KMS-11 (cell line): ENCODE measurements around the gene SYNDIG1.
"Not testable (repeated sequence)": the region's sequence is repeated elsewhere in the genome, so short reads cannot be mapped to it uniquely, and the experiment has no call there.

Experiments used
- H2AFZ ChIP-seq: fragments of 200-600 bp; sonication (generic); 2 replicates; pipeline ENCODE4 v1.6.1; 2016; ENCODE audit warnings: antibody characterized with exemption, mixed run types, low read depth
- H3K27ac ChIP-seq: fragments of 200-600 bp; sonication (generic); 2 replicates; pipeline ENCODE4 v1.6.1; 2016; ENCODE audit warnings: mild to moderate bottlenecking, mixed run types
- H3K27me3 ChIP-seq: fragments of 200-600 bp; sonication (generic); 2 replicates; pipeline ENCODE4 v1.6.1; 2017; ENCODE audit warnings: mild to moderate bottlenecking, low read depth, mixed run types, moderate library complexity; ENCODE audit not compliant: insufficient read depth
- H3K36me3 ChIP-seq: fragments of 200-600 bp; sonication (generic); 2 replicates; pipeline ENCODE4 v1.6.1; 2017; ENCODE audit warnings: mild to moderate bottlenecking, mixed run types; ENCODE audit not compliant: insufficient read depth
- H3K4me1 ChIP-seq: fragments of 200-600 bp; sonication (generic); 2 replicates; pipeline ENCODE4 v1.6.1; 2016; ENCODE audit warnings: mild to moderate bottlenecking, low read depth, mixed run types; ENCODE audit not compliant: poor library complexity, severe bottlenecking
- H3K4me2 ChIP-seq: fragments of 200-600 bp; sonication (generic); 2 replicates; pipeline ENCODE4 v1.7.0; 2016; ENCODE audit warnings: mild to moderate bottlenecking, mixed run types
- H3K4me3 ChIP-seq: fragments of 200-600 bp; sonication (generic); IDR thresholded peaks from 2 replicates; pipeline ENCODE4 v1.6.1; 2017; ENCODE audit warnings: low read depth, low read length, mixed read lengths; ENCODE audit not compliant: insufficient read depth
- H3K79me2 ChIP-seq: fragments of 200-600 bp; sonication (generic); 2 replicates; pipeline ENCODE4 v1.6.1; 2016; ENCODE audit warnings: low read depth, mixed run types; ENCODE audit not compliant: insufficient read depth
- H3K9ac ChIP-seq: fragments of 200-600 bp; sonication (generic); 2 replicates; pipeline ENCODE4 v1.6.1; 2016; ENCODE audit warnings: mild to moderate bottlenecking, mixed run types
- H4K20me1 ChIP-seq: fragments of 200-600 bp; sonication (generic); 2 replicates; pipeline ENCODE4 v1.6.1; 2016; ENCODE audit warnings: mild to moderate bottlenecking, mixed run types; ENCODE audit not compliant: insufficient read depth
- TF ChIP-seq, protein P1 (sequence below): fragments of 200-600 bp; sonication (generic); conservative IDR thresholded peaks from 2 replicates; pipeline ENCODE4 v1.6.1; 2017; ENCODE audit warnings: low read depth, mild to moderate bottlenecking, antibody characterized with exemption, low read length, moderate library complexity, mixed read lengths

The SYNDIG1 gene

DNA sequence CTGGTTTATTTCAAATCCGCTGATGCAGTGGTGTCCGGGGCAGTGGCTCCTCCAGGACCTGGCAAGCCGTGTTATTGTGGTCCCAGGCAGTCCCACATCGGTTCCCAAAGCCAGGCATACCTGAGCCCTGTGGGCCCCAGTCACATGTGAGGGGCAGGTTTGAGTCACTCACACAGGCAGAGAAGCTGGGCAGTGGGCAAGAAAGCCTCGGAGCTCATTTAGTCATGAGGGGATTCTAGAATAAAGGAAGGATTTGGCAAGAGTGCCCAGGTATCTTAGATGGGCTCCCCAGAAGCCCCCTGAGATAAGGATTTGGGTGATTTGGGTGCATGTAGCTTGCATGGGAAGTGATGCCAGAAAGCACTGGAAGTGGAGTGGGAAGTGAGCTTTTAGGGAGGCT lies 37.3 kb downstream of the SYNDIG1 start:
- H3K4me3 ChIP-seq = no peak overlapping the region
- no peak overlapping the region for H3K27ac ChIP-seq
- no peaks in the 10 kb centered on the region for H4K20me1 ChIP-seq
- H3K36me3 ChIP-seq = no peaks in the 10 kb centered on the region
- no peak overlapping the region for H2AFZ ChIP-seq
- no peaks in the 10 kb centered on the region for H3K4me1 ChIP-seq
- H3K9ac ChIP-seq = no peak overlapping the region
- no peaks in the 10 kb centered on the region for H3K79me2 ChIP-seq
- H3K27me3 ChIP-seq = no peaks in the 10 kb centered on the region
- TF ChIP-seq, protein P1, sequence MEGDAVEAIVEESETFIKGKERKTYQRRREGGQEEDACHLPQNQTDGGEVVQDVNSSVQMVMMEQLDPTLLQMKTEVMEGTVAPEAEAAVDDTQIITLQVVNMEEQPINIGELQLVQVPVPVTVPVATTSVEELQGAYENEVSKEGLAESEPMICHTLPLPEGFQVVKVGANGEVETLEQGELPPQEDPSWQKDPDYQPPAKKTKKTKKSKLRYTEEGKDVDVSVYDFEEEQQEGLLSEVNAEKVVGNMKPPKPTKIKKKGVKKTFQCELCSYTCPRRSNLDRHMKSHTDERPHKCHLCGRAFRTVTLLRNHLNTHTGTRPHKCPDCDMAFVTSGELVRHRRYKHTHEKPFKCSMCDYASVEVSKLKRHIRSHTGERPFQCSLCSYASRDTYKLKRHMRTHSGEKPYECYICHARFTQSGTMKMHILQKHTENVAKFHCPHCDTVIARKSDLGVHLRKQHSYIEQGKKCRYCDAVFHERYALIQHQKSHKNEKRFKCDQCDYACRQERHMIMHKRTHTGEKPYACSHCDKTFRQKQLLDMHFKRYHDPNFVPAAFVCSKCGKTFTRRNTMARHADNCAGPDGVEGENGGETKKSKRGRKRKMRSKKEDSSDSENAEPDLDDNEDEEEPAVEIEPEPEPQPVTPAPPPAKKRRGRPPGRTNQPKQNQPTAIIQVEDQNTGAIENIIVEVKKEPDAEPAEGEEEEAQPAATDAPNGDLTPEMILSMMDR = no peak
- no peak overlapping the region for H3K4me2 ChIP-seq

DNA sequence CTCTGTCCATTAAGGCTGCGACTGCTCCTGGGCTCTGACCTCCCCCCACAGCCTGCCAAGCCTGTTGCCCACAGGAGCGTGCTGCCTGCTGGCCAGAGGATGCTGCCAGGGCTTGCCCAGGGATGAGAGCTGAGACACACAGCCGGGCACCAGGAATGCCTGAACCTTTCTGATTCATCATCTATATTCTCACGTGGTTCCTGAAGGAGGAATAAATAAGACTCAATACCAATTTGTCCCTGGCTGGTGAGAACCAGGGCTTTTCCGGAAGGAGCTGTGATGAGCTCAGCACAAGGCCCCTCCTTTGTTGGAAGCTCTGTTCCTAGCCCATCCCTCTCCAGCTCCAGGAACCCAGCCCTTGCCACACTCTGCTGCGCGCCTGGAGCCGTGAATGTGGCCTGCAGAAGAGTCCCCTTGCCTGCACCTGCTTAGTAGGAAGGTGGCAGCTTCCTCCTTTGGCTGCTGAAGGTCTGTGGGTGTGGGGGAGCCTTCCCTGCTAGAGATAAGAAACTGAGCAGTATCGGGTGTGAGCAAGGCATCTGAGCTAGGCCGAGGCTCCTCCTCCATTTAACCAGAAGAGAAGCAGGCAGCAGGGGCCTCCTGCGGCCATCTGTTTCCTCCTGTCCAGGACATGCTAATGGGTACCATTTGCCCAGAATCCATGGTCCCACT lies 37.9 kb downstream of the SYNDIG1 start:
- TF ChIP-seq, protein P1 = no peak
- no peaks in the 10 kb centered on the region for H3K4me1 ChIP-seq
- H3K27me3 ChIP-seq = no peaks in the 10 kb centered on the region
- no peak overlapping the region for H3K4me3 ChIP-seq
- no peak overlapping the region for H3K9ac ChIP-seq
- no peak overlapping the region for H3K4me2 ChIP-seq
- no peaks in the 10 kb centered on the region for H3K79me2 ChIP-seq
- no peaks in the 10 kb centered on the region for H4K20me1 ChIP-seq
- H3K27ac ChIP-seq = no peak overlapping the region
- no peak overlapping the region for H2AFZ ChIP-seq
- no peaks in the 10 kb centered on the region for H3K36me3 ChIP-seq

DNA sequence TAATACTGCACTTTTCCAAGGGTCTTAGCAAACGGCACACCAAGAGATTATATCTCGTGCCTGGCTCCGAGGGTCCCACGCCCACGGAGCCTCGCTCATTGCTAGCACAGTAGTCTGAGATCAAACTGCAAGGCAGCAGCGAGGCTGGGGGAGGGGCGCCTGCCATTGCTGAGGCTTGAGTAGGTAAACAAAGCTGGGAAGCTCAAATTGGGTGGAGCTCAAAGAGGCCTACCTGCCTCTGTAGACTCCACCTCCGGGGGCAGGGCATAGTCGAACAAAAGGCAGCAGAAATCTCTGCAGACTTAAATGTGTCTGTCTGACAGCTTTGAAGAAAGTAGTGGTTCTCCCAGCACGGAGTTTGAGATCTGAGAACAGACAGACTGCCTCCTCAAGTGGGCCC lies 43.0 kb downstream of the SYNDIG1 start:
- H3K4me1 ChIP-seq, H3K4me2 ChIP-seq, H3K36me3 ChIP-seq, H3K27me3 ChIP-seq, H3K4me3 ChIP-seq, H4K20me1 ChIP-seq, H3K79me2 ChIP-seq, H3K9ac ChIP-seq, H3K27ac ChIP-seq, H2AFZ ChIP-seq: not testable (repeated sequence)

DNA sequence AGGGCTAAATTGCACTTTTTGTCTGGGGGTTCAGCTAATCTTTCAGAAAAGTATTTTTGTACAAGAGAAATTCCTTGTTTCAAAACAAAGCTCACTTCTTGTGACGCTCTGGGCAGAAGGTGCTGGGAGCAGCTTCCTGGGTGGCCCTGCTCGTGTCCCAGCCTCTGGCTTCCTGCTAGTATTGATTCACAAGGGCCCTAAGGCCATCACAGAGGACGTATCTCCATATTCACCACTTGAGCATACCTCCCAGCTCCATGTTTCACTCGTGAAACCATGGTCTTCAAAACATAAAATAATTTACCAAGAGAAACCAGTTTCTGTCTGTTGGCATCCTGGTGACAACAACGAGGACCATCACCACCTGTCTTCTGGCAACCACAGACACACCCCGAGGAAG lies 49.1 kb downstream of the SYNDIG1 start:
- Histone ChIP-seq H3K4me1 (no peaks in the 10 kb centered on the region), H3K4me3 (no peak overlapping the region), H3K36me3 (no peaks in the 10 kb centered on the region), H3K27me3 (no peaks in the 10 kb centered on the region), H3K27ac (no peak overlapping the region), H4K20me1 (no peaks in the 10 kb centered on the region), H3K79me2 (no peaks in the 10 kb centered on the region; the same call in 1 of the 2 replicates), H2AFZ (no peak overlapping the region), H3K4me2 (no peak overlapping the region), H3K9ac (no peak overlapping the region)
- TF ChIP-seq, protein P1 = no peak

DNA sequence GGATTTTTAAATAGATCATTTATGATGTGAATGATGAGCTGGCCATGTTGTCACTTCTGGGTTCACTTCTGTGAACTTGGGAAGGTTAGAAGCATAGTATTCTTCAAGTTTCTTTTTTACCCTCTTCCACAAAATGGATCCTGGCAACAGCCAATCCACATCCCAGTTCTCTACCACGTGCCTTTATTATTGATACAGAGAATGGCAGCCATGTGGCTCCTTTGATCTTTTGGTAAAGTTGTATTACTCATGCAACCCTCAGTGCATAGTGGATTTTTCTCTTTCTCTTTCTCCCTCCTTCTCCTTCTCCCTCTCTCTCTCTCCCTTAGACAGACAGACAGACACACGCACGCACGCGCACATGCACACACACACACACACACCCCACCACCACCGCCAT lies 50.0 kb downstream of the SYNDIG1 start:
- no peak overlapping the region for H3K4me2 ChIP-seq
- TF ChIP-seq, protein P1 = no peak
- H3K27ac ChIP-seq = no peak overlapping the region
- no peak overlapping the region for H2AFZ ChIP-seq
- H3K79me2 ChIP-seq = no peaks in the 10 kb centered on the region; the same call in 1 of the 2 replicates
- no peaks in the 10 kb centered on the region for H4K20me1 ChIP-seq
- H3K4me1 ChIP-seq = no peaks in the 10 kb centered on the region
- no peaks in the 10 kb centered on the region for H3K27me3 ChIP-seq
- H3K9ac ChIP-seq = no peak overlapping the region
- H3K4me3 ChIP-seq = no peak overlapping the region
- no peaks in the 10 kb centered on the region for H3K36me3 ChIP-seq
